ENCODE measurements around the gene SMYD3. TPM values are rescaled to one million over a fixed set of nuclear protein-coding genes. Genes with fewer than 3 reads are reported as not detected.

Gene SMYD3
- total RNA-seq, 1 experiment from 2014 or later, result 17.4 TPM

GRCh38 chr1:246470585-246470984, 36.5 kb downstream of the SMYD3 start:
- ChIA-PET POLR2A (no interaction called here), CTCF (no interaction called here)
- BruUV-seq (replicated peaks), result no TSS peak
- no peak overlapping the region for H3K27ac ChIP-seq (ENCODE audit: low read length)
- ATAC-seq (no peak), DNase-seq (ENCODE audit: low read depth, low spot score) (no peak)
- intact Hi-C loops (cut with micrococcal nuclease; ENCODE audit: unreplicated experiment) (no loop called here), in situ Hi-C loops (cut with HindIII; ENCODE audit: low pct_unique_long_range_greater_than_20kb, low sequenced_read_pairs) (no loop called here)
- no peaks in the 10 kb centered on the region for H3K4me1 ChIP-seq (ENCODE audit: control insufficient read depth, insufficient read depth, low read length)
- H3K9me3 ChIP-seq (ENCODE audit: control insufficient read depth, insufficient read depth, low read depth, low read length), result no peaks in the 10 kb centered on the region
- no peak overlapping the region for H3K4me3 ChIP-seq (ENCODE audit: low read depth in 2 of 2, low read length in 2 of 2)
- TF ChIP-seq SIN3A (IDR thresholded peaks at IDR 0.05; ENCODE audit: borderline replicate concordance, insufficient read depth, low read depth, low read length), result no peak
- TF ChIP-seq CTCF (IDR thresholded peaks at IDR 0.05), result no peak
- no peak for TF ChIP-seq POLR2AphosphoS5 (IDR thresholded peaks at IDR 0.05; ENCODE audit: low read depth, low read length)
- TF ChIP-seq REST (IDR thresholded peaks at IDR 0.05; ENCODE audit: insufficient read depth in 1 of 2, low read depth in 2 of 2, low read length in 1 of 2), result no peak
- TF ChIP-seq TCF7L2 (IDR thresholded peaks at IDR 0.05; ENCODE audit: low read depth, low read length), result no peak
- H3K27me3 ChIP-seq (ENCODE audit: control insufficient read depth, insufficient read depth, low read length), result no peaks in the 10 kb centered on the region
- H3K36me3 ChIP-seq (ENCODE audit: control insufficient read depth, insufficient read depth, low read length), result no peaks in the 10 kb centered on the region

- DNase-seq (ENCODE audit: low read depth, low spot score) (no peak), ATAC-seq (no peak)
- intact Hi-C loops (cut with micrococcal nuclease; ENCODE audit: unreplicated experiment) (no loop called here), in situ Hi-C loops (cut with HindIII; ENCODE audit: low pct_unique_long_range_greater_than_20kb, low sequenced_read_pairs) (no loop called here)
- TF ChIP-seq REST (IDR thresholded peaks at IDR 0.05; ENCODE audit: insufficient read depth in 1 of 2, low read depth in 2 of 2, low read length in 1 of 2) (no peak), TCF7L2 (IDR thresholded peaks at IDR 0.05; ENCODE audit: low read depth, low read length) (no peak), CTCF (IDR thresholded peaks at IDR 0.05) (no peak), POLR2AphosphoS5 (IDR thresholded peaks at IDR 0.05; ENCODE audit: low read depth, low read length) (no peak), SIN3A (IDR thresholded peaks at IDR 0.05; ENCODE audit: borderline replicate concordance, insufficient read depth, low read depth, low read length) (no peak)
- H3K4me1 ChIP-seq (ENCODE audit: control insufficient read depth, insufficient read depth, low read length), result no peaks in the 10 kb centered on the region
- H3K9me3 ChIP-seq (ENCODE audit: control insufficient read depth, insufficient read depth, low read depth, low read length), result no peaks in the 10 kb centered on the region
- no TSS peak for BruUV-seq (replicated peaks)
- H3K4me3 ChIP-seq (ENCODE audit: low read depth in 2 of 2, low read length in 2 of 2), result no peak overlapping the region
- POLR2A ChIA-PET, result interaction anchor here (0.6 kb wide), 1 partner anchor 524 kb away, joined by 3 read pairs; no protein-coding TSS in a partner anchor
- H3K27me3 ChIP-seq (ENCODE audit: control insufficient read depth, insufficient read depth, low read length), result no peaks in the 10 kb centered on the region
- CTCF ChIA-PET, result no interaction called here
- H3K27ac ChIP-seq (ENCODE audit: low read length), result no peak overlapping the region
- no peaks in the 10 kb centered on the region for H3K36me3 ChIP-seq (ENCODE audit: control insufficient read depth, insufficient read depth, low read length)
Measured at GRCh38 chr1:246462986-246463385, 44.1 kb downstream of the SMYD3 start.

Data from Panc1 (cell line).